ENCODE results near the gene SUN3.
"Not testable (repeated sequence)": the region's sequence is repeated elsewhere in the genome, so short reads cannot be mapped to it uniquely, and the experiment has no call there.

Gene SUN3

DNA sequence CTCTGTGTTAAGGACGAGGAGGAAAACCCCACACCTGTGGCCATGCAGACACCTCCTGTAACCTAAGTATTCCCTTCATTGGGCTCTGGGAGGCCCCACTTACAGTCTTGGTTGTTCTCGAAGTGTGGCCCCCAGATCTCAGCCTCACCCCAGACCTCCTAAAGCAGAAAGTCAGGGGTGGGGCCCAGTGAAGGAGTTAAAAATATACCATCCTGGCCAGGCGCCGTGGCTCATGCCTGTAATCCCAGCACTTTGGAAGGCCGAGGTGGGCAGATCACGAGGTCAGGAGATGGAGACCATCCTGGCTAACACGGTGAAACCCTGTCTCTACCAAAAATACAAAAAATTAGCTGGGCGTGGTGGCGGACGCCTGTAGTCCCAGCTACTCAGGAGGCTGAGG lies 86.3 kb downstream of the SUN3 start:
- DNase-seq, result not testable (repeated sequence)

DNA sequence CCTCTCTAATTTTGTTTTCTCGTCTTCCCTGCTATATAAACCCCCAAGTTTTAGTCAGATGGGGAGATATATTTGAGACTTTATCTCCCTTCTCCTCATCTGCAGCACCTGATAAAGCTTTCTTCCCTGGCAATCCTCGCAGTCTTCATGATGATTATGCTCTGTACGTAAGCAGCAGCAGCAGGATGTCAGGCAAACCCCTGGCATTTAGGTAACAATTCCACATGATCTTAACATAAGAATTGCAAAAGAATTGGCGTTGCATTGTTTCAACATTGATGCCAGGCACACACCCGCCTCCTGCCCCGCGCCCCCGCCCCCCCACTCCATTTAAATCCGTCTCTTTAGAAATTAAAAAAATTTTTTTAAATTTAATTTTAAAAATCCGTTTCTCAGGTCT lies 86.8 kb downstream of the SUN3 start:
- no peak for DNase-seq

DNA sequence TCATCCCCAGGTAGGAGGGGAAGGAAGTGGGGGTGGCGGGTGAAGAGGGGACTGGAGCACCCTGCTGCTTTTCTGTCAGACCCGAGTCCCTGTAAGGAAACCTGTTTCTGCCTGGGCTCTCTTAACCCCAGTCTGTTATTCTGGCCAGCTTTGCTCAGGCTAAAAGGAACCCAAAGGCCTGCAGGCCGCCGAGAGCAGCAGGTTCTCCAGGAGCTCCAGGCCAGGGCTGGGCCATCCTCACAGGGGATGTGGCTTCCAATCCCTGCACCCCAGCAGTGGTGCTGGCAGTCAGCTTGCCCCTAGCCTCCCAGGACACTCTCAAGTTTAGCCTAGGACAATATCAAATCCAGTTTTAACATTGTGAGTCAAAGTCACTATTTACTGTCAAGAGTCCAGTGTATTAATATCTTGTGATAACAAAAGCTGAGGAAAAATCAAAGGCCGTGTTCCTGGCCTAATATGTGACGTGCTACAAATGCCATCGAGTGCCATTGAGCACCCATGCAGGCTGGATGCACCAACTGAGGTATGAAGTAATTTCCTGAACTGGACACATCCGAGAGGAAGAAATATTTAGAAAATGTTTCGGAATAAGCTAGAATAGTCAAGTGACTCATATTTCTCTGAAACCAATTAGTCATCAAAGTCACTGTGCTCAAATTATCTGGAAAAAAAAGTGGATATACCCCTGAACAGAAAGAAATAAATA lies 87.6 kb downstream of the SUN3 start:
- DNase-seq, result no peak

DNA sequence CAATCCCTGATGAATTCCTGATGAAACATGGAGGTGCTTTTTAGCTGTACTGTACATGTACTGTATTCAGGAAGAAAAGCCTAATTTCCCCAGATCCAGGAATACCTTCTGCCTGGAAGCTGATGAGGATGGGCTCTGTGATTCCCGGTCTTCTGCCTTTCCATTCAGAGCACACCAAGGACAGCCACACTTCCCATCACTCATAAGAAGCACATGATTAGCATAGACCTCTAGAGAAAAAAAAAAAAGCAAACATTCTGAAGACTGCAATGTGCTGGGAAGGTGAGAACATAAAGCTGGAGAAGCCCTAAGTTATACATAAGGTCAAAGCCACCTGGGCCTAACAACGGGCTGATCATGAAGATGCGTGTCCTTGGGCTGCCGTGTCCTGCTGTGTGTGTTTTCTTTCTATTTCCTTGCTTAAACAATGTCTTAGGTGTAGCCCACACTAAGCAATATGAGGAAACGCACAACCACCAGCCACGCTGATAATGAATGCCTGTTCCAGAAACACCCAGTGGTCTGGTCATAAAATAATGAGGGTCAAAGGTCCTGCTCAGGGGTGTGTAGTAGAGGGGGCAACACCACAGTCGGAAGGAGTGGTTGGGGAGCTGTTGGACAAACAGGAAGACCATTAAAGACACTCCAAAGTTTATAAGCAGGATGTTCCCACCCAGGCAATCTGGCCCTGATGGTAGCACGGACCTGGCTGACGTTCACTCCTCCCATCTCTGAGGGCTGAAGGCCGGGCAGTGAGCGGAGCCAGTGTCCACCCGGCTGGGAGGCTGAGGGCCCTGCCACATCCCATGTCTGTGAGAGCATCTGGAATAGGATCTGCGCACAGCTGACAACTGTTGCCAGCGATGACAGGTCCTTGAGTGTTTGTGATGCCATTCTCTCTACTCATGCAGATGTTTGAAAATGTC lies 88.6 kb downstream of the SUN3 start:
- no peak for DNase-seq

DNA sequence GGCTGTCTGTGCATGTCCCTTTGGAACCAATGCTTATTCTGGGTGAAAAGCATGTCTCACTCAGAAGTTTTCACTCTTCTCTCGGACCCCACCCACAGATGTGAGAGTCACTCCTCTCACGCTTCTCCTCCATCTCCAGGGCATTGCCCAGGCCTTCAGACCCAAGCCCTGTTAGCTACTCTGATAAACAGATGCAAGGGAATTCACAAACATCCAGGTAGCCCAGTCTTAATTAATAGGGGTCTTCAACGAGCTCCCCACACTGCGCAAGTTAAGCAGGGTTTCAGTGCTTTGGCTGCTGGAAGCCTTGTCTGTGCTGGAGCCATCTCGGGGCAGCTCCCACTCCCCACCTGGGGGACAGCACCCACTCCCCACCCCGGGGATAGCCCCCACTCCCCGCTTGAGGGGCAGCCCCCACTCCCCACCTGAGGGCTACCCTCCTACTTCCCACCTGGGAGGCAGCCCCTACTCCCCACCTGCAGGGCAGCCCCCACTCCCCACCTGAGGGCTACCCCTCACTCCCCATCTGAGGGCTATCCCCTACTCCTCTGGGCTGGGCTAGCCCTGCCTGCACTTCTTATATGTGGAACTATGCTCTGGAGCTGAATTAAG lies 89.4 kb downstream of the SUN3 start:
- DNase-seq, result no peak

DNA sequence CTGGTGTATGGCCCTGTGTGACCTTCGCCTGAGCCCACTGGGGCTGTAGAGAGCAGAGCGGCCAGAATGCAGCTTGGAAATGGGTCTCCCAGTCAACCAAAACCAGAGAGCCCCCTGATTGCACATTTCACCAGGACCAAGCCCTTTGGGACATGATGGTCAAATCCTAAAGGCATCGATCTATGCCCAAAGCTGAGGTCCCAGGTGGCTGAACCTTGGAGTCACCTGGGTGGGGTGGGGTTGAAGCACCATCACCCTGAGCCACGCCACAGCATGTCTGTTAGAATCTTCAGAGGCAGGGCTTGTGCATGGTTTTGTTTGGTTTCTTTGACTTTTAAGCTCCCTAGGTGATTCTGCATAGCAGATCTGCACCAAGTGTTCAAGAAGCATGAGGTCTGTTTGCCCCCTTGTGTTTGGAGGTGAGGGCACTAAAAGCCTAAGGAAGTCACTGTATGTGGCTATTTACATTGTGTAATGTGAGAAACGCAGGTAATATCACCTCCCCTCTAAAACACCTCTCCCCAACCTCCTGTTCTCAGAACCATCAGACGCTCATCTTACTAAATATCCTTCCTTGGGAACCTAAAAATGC lies 90.2 kb downstream of the SUN3 start:
- no peak for DNase-seq

DNA sequence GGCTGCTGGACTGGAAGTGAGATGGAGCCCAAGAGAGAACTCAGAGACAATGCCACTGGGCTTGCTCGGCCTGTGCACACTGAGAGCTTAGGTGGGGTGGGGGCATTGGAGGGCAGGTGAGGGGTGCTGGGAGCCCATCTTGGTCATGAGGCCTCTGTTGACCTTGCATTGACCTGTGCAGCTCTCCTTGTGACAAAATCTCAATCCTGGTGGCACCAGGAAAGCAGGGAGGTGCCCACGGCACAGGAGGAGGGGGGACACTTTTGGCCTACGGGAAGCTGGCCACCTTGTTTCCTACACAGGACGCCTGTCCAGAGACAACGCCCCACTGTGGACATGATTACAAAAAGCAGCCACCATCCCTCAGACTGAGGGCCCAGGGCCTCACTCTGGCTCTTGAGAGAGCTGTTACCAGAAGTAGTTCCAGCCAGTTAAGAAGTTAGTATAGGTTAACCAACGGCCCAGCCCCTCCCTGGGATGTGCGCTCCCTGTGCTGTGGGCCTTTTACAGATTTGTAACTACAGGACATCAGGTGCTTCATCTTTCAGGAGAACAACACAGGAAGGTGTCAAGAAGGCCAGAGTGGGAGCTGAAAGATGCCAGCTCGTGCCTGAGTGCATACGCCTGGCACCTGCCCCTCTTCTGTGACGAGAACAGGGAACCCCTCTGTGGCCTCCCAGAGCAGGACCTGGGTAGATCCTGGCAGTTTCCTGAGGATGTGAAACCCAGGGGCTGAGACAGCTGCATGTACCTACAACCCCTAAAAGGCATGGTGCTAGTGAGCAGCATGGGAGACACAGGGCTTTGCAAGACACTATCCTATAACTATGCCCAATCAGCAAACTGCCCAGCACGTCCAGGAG lies 91.0 kb downstream of the SUN3 start:
- DNase-seq, result no peak

Data from NCI-H1105 (cell line).